Peyer's patch (tissue), 4 donors: ENCODE measurements around the gene DROSHA. TPM values are rescaled to one million over a fixed set of nuclear protein-coding genes. Genes with fewer than 3 reads are reported as not detected.

Source experiments
- DNase-seq, 3 donors: peaks; one replicate each; pipeline ENCODE4 v3.0.0-alpha.2; 2017 to 2019
- H3K27ac ChIP-seq, 4 donors: fragments of 200-600 bp; sonication (generic); one replicate each; pipeline ENCODE4 v1.5.1; 2016 to 2019
- H3K27me3 ChIP-seq, 2 donors: fragments of 200-600 bp; sonication (generic); one replicate each; pipeline ENCODE4 v1.5.1; 2019
- H3K36me3 ChIP-seq, 3 donors: fragments of 200-600 bp; sonication (generic); one replicate each; pipeline ENCODE4 v1.5.1; 2016 to 2019
- H3K4me1 ChIP-seq, 4 donors: fragments of 200-600 bp; sonication (generic); one replicate each; pipeline ENCODE4 v1.5.1; 2016 to 2019
- H3K4me3 ChIP-seq, 4 donors: fragments of 200-600 bp; sonication (generic); 1 replicate in 3 of 4; 2 replicates in 1 of 4; pipeline ENCODE4 v1.5.1; 2016 to 2019; ENCODE audit warnings: mild to moderate bottlenecking in 1 of 4
- H3K9me3 ChIP-seq, 4 donors: fragments of 200-600 bp; sonication (generic); one replicate each; pipeline ENCODE4 v1.5.1; 2016 to 2019; ENCODE audit warnings: mild to moderate bottlenecking in 1 of 4
- CTCF ChIP-seq, 6 experiments: fragments of 450-650 bp in 4 of 6; fragments of 200-600 bp in 2 of 6; sonication (generic) in 1 of 6; IDR thresholded peaks; one replicate each; pipeline ENCODE4 v1.5.1; 2017 to 2019; ENCODE audit warnings: antibody characterized with exemption in 6 of 6, mild to moderate bottlenecking in 3 of 6, moderate library complexity in 1 of 6
- POLR2A ChIP-seq, 2 donors: fragments of 450-650 bp; IDR thresholded peaks; one replicate each; pipeline ENCODE4 v1.5.1; 2017; ENCODE audit warnings: antibody characterized with exemption in 2 of 2, mild to moderate bottlenecking in 2 of 2, moderate library complexity in 2 of 2
- total RNA-seq, 4 donors: library from RNA; depleted of rRNA; stranded (reverse); fragments of >200 nt; gene quantifications; one replicate each; pipeline ENCODE4 v1.1.0, GENCODE V29; 2016

Gene DROSHA
- total RNA-seq, 4 donors from 2014 or later = 41.9 to 142 (median 59.0) TPM

- no peak overlapping the region for H3K4me3 ChIP-seq
- peak in 1 of 3 donors; percentile 48 for DNase-seq
- peaks cover 0 to 24% (median 0%) of the 10 kb centered on the region in 3 donors for H3K36me3 ChIP-seq
- peaks cover 0 to 6% (median 1%) of the 10 kb centered on the region in 4 donors for H3K4me1 ChIP-seq
- TF ChIP-seq CTCF (IDR thresholded peaks at IDR 0.05) (no peak), POLR2A (IDR thresholded peaks at IDR 0.05) (no peak)
- H3K27me3 ChIP-seq = no peaks in the 10 kb centered on the region
- no peaks in the 10 kb centered on the region for H3K9me3 ChIP-seq
- no peak overlapping the region for H3K27ac ChIP-seq
Observed at GRCh38 chr5:31485376-31486207, 46.3 kb downstream of the DROSHA start.

- no peak for DNase-seq
- Histone ChIP-seq H3K4me3 (no peak overlapping the region), H3K4me1 (peaks cover 0 to 6% (median 1%) of the 10 kb centered on the region in 4 donors), H3K27me3 (no peaks in the 10 kb centered on the region), H3K9me3 (no peaks in the 10 kb centered on the region), H3K36me3 (peaks cover 0 to 23% (median 0%) of the 10 kb centered on the region in 3 donors), H3K27ac (no peak overlapping the region)
- TF ChIP-seq POLR2A (IDR thresholded peaks at IDR 0.05) (no peak), CTCF (IDR thresholded peaks at IDR 0.05) (no peak)
Observed at GRCh38 chr5:31481531-31482165, 50.2 kb downstream of the DROSHA start.

- Histone ChIP-seq H3K4me3 (no peak overlapping the region), H3K9me3 (no peaks in the 10 kb centered on the region), H3K36me3 (peaks cover 0 to 23% (median 0%) of the 10 kb centered on the region in 3 donors), H3K27me3 (no peaks in the 10 kb centered on the region), H3K4me1 (peaks cover 0 to under 1% (median 0%) of the 10 kb centered on the region in 4 donors), H3K27ac (no peak overlapping the region)
- DNase-seq = no peak
- TF ChIP-seq POLR2A (IDR thresholded peaks at IDR 0.05) = no peak
- TF ChIP-seq CTCF (IDR thresholded peaks at IDR 0.05) = no peak
Observed at GRCh38 chr5:31479706-31480105, 52.2 kb downstream of the DROSHA start.

- TF ChIP-seq POLR2A (IDR thresholded peaks at IDR 0.05) = no peak
- TF ChIP-seq CTCF (IDR thresholded peaks at IDR 0.05) = no peak
- H3K27ac ChIP-seq = no peak overlapping the region
- DNase-seq = no peak
- H3K9me3 ChIP-seq = no peaks in the 10 kb centered on the region
- no peaks in the 10 kb centered on the region for H3K4me1 ChIP-seq
- H3K27me3 ChIP-seq = no peaks in the 10 kb centered on the region
- no peak overlapping the region for H3K4me3 ChIP-seq
- peaks cover 0 to 22% (median 0%) of the 10 kb centered on the region in 3 donors for H3K36me3 ChIP-seq
Observed at GRCh38 chr5:31478901-31479300, 53.0 kb downstream of the DROSHA start.

- TF ChIP-seq POLR2A (IDR thresholded peaks at IDR 0.05) (no peak), CTCF (IDR thresholded peaks at IDR 0.05) (no peak)
- H3K36me3 ChIP-seq = peaks cover 0 to 18% (median 0%) of the 10 kb centered on the region in 3 donors
- no peaks in the 10 kb centered on the region for H3K27me3 ChIP-seq
- no peak overlapping the region for H3K4me3 ChIP-seq
- H3K4me1 ChIP-seq = no peaks in the 10 kb centered on the region
- H3K27ac ChIP-seq = no peak overlapping the region
- H3K9me3 ChIP-seq = no peaks in the 10 kb centered on the region
- no peak for DNase-seq
Observed at GRCh38 chr5:31477971-31478370, 53.9 kb downstream of the DROSHA start.
